Measurements from ENCODE around the gene RPL39L. TPM values are rescaled to one million over a fixed set of nuclear protein-coding genes. Genes with fewer than 3 reads are reported as not detected.

The RPL39L gene
- total RNA-seq, 2 donors from 2014 or later, result 2.2 to 3.2 TPM

DNA sequence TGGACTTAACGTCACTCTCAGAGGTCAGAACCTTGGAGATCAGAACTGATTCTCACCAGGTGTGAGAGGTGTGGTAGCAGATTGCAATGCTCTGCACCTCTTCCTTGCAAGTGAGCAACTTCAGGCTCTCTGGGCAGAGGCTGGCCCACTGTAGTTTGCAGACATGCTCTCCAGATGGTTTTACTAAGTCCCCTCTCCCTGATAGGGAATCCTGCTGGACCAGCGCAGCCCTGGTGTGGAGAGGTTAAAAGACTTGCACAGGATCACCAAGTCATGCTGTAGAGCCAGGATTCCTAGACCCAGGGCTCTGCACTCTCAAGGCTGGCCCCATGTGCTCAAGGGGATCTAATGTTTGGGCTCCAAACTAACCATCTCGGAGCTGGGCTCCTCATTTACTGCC, 62.2 kb downstream of the RPL39L start:
- intact Hi-C loops (cut with DNase I, micrococcal nuclease), result no loop called here
- DNase-seq, result no peak
- no peak for ATAC-seq

DNA sequence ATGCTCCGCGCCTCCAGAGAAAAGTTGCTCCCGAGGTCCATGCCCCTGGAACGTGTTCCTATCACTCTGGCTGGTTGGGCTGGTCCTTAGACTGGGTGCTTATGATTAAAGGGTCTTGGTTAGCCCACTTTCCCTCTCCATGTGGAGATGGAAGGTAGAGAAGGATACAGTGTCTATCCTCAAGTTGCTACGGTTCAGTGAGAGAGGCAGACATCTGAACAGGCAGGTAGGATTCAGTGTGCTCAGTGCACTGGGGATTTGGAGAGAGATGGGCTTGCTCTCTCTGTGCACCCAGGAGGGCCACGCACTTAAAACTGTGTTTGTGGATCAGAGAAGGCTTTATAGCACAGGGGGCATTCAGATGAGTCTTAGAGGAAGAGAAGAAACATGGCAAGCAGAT, 63.0 kb downstream of the RPL39L start:
- intact Hi-C loops (cut with DNase I, micrococcal nuclease), result no loop called here
- ATAC-seq, result no peak
- no peak for DNase-seq

DNA sequence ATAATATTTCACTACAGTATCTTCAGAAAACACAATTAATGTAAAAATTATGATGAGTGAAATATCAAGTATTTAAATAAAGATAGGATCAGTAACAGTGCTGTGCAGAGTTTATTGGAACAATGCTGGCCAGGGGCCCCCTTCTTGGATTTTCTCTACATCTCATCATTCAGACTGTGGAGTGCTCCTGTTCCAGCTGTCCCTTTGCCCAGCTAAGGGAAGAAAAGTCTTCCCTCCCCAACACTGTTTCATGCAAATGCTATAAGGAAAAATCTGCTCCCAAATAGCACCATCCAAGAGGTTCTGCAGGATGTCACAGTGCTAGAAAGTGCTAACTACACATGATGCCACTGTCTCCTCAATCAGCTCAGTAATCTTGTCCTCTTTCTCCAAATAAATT, 64.5 kb downstream of the RPL39L start:
- DNase-seq, result no peak
- ATAC-seq, result no peak
- intact Hi-C loops (cut with DNase I, micrococcal nuclease), result no loop called here

DNA sequence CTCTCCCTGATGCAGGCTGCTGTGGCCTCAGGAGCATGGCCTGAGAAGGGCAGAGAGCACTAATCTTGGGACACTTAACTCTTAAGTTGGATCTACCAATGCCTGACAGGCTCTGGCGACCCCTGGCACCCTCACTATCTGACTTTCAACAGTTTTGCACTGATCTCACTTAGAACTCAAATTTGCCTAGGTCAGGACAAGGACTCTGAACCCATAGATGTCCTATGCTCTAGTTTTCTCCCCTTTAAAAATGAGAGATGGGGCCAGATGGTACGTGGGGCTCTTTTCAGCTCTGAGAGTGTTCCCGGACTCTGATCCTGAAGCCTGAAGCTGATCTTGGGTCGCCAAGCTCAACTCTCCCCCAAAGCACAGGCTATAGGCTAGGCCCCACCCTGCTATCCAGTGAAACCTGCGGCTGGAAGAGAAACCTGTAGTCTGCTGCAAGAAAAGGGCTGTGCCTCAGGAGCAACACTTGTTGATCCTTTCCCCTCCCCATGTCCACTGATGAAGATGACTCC, 65.7 kb downstream of the RPL39L start:
- ATAC-seq (no peak), DNase-seq (no peak)
- intact Hi-C loops (cut with DNase I, micrococcal nuclease), result no loop called here

DNA sequence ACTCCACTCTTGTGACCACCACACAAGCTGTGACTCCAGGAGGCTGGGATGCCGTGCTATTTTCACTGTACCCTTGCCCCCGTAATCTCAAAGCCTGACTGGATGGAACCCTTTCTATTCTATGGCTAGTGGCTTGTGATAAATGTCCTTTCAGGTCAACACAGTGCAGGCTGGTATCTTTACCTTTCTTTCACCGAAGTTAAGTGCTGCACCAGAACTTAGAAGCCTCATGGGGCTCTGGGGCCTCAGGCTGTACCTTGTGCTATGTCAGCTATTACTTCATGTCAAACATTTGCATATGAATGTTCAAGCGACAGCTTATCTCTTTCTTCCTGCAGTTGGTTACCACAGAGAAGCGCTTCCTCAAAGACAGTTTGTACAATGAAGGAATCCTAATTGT, 66.8 kb downstream of the RPL39L start:
- intact Hi-C loops (cut with DNase I, micrococcal nuclease), result no loop called here
- no peak for ATAC-seq
- DNase-seq, result no peak

GRCh38 chr3:187072102-187072501, 67.2 kb downstream of the RPL39L start:
- DNase-seq, result no peak
- intact Hi-C loops (cut with DNase I, micrococcal nuclease), result no loop called here
- ATAC-seq, result no peak

Other genes with a start within 250 kb of the RPL39L start
- 10 to 100 TPM; 57.3 to 62.6 TPM for gene ST6GAL1, start 209.0 kb downstream of the RPL39L start, total RNA-seq
- gene RTP1, start 58.0 kb upstream of the RPL39L start, total RNA-seq, result not detected
- 10 to 100 TPM in 1 of 2 donors, 1 to 10 TPM in 1; 3.7 to 15.7 TPM for gene MASP1, start 152.2 kb upstream of the RPL39L start, total RNA-seq
- gene RTP4, start 228.9 kb upstream of the RPL39L start, total RNA-seq, result 1 to 10 TPM; 5.9 to 6.9 TPM